ENCODE measurements around the gene PRR15L.

Gene PRR15L

DNA sequence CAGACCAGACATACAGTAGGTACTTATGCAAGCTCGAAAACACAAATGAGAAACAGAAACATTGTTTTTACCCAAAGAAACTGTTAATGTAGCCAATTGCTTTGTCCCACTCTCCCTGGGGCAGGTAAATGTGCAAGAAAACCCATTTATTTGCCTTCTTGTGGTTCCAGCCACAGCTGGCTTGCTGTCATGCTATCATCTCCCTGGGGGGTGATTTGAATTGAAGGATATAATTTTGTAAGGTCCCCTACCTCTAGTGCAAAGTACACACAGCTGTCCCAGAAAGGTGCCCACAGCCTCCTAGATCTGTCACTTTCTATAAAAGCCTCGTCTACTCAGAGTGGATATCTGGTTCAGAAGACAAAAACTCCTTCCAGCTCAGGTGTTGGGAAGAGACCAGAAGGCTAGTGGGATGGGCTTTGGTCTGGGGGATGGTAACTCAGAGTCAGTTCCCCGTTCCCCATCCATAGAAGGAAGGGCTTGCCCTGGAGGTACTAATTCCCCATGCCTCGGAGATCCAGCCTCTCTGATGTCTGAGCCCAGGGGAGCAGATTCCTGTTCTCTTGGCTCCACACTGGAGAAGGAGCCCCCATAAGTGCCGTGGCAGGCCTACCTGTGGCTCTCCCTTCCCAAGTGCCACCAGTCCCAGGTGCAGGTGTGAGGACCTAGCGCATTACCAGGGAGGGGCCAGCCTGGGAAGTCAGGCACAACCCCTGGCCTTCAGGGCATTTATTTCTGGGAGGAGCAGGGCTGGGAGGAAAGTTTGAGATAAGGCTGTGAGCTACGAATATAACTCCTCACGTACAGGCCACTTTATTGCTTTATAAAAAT, 2.4 kb upstream of the PRR15L start:
- DNase-seq (ENCODE audit: low read depth) = no peak

DNA sequence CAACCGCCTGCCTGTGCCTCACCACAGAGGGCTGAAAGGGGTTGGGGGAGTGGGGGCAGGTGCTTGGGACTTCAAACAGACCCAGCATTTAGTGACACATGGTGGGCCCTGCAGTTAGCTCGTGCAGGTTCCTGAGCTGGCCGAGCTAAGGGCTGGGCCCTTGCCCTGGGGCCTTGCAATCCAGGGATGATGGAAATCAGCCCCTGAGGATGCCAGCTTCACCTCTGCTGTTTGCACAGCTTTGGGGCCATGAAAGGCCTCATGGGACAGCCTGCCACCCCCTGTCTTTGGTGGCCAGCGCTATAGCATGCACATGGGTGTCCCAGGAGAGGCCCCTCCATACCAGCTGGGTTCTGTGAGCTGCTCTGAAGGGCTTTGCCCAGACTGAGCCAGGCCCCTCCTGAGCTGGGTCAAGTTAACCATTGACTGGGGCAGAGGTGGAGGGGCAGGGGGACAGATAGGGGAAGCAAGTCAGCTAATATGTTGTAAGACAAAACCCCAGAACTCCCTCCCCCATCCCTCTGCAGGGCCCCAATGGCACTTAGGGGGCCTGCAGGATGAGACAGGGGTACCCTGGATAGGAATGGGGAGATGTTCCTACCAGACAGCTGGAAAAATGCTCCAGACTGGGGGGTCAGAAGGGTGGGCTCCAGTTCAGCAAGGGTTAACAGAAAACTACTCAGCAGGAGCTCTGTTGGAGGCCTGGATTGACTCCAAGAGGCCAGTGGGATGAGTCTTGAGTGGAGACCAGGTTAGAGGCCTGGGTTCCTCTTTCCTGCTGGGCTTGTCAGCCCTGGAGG, 692 bp downstream of the PRR15L start:
- DNase-seq (ENCODE audit: low read depth) = no peak

GRCh38 chr17:47955497-47956461, 1.9 kb downstream of the PRR15L start:
- DNase-seq (ENCODE audit: low read depth) = no peak

DNA sequence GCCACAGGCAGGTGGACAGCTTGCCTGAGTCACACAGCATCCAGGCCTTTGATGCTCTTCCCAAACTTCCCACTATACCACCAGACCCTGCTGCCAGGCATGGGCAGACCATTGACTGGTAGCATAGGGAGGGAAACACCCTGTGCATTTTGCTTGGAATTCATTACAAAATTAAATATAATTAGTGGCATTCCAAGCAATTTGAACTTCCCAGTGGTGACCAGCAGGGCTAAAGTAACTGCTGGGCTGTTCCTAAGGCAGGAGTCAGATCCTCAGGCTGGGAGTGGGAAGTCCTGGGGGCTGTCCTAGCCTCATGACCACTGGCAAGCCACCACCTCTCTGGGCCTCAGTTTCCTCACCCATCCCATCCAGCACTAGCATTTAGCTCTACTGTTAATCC, 3.8 kb downstream of the PRR15L start:
- no peak for DNase-seq (ENCODE audit: low read depth)

DNA sequence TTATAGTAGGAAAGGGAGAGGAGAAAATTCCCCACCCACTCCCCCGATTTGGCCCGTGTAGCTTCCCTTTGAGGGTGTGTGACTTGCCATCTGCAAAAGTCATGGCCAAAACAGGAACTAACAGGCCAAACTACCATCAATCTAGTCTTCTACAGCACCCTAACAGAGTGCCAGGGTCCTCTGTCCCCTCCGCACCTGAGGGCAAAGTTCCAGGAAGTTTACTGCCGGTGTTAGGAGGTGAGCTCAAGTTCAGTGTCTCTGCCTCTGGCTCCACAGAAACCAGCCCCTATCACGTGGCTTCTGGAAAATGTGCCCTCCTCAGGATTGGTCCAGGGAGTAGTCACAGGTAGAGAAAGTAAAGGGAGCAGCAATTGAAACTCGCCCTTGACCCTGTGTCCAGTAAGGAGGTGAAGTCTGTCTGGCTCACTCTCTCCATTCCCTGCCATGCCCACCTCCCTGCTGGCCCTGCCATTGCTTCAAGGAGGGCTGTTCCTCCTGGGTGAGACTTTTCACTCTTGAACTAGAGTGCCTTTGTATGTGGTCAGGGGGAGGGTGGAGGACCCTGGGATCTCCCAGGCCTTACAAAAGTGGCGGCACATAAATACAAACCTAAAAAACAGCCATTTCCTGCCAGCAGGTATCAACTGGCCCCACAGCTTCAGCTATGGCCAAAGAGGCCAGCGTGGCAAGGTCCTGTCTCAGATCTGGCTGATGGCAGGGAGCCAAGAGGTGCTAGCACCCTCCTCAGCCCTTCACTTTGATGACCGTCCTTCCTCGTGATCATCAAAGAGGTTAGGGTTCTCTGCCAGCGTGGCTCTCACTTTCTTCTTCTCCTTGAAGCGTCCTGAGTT, 5.3 kb downstream of the PRR15L start:
- DNase-seq (ENCODE audit: low read depth) = no peak

DNA sequence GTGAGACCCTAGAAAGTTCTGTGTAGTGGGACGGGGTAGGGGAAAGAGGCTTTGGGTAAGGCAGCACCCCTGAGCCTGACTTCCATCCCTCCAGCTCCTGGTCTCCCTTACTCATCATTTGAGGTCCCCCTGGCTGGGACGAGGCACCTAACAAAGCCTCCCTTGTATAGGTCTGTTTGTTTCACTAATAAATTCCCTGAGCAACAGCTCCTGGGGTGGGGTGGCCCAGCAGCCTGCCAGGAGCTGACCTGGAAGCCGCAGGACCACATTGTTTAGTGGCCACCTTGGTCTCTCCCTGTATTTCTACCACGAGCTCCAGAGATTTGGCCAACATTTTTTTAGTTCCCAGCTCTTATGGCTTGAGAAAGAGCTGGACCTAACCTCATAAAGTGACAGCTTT, 7.2 kb downstream of the PRR15L start:
- no peak for DNase-seq (ENCODE audit: low read depth)

- no peak for DNase-seq (ENCODE audit: low read depth)
Observed at GRCh38 chr17:47949946-47950345, 7.7 kb downstream of the PRR15L start.

- DNase-seq (ENCODE audit: low read depth) = peak; percentile 69
Observed at GRCh38 chr17:47949197-47949759, 8.4 kb downstream of the PRR15L start.

DNA sequence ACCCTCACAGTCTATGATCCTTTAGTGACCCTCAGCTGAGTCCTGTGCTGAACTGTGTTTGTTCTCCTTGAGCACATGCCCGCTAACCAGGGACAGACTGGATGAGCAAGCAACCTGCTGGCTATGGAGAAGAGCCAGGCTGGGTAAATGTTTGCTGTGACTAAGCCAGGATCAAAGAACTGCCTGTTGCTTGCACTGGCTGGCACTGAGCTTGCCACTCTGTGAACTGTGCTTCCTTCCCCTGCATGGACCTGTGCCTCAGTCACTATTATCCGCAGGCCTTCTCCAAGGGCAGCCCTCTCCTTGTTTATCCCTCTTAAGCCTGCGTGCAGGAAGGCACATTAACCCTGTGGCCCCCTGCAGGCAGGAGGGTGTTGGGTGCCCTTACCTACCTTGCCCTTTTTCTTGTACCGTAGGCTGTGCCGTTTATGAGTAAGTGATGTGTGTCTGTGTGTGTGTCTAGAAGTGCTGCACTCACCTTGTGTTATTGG, 8.9 kb downstream of the PRR15L start:
- no peak for DNase-seq (ENCODE audit: low read depth)

GRCh38 chr17:47946929-47947397, 10.7 kb downstream of the PRR15L start:
- peak; percentile 70 for DNase-seq (ENCODE audit: low read depth)

DNA sequence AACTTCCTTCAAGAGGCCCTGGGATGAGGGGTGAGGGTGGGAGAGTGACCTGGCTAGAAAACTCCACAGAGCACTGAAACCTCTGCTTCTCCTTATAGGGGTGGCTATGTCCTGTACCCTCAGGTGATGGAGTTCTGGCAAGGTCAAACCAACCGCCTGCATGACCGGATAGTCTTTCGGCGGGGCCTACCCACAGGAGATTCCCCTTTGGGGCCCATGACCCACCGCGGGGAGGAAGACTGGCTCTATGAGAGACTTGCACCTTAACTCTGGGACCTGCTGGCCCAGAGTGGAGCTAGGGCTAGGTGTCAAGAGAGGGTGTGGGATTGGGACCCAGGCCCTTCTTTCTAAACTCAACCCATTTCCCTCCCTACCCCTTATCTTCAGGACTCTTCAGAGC, 11.2 kb downstream of the PRR15L start:
- no peak for DNase-seq (ENCODE audit: low read depth)

- no peak for DNase-seq (ENCODE audit: low read depth)
Observed at GRCh38 chr17:47945529-47946508, 11.9 kb downstream of the PRR15L start.

GRCh38 chr17:47945080-47945479, 12.6 kb downstream of the PRR15L start:
- no peak for DNase-seq (ENCODE audit: low read depth)

- no peak for DNase-seq (ENCODE audit: low read depth)
Observed at GRCh38 chr17:47942568-47942967, 15.1 kb downstream of the PRR15L start.

- no peak for DNase-seq (ENCODE audit: low read depth)
Observed at GRCh38 chr17:47942096-47942510, 15.6 kb downstream of the PRR15L start.

DNA sequence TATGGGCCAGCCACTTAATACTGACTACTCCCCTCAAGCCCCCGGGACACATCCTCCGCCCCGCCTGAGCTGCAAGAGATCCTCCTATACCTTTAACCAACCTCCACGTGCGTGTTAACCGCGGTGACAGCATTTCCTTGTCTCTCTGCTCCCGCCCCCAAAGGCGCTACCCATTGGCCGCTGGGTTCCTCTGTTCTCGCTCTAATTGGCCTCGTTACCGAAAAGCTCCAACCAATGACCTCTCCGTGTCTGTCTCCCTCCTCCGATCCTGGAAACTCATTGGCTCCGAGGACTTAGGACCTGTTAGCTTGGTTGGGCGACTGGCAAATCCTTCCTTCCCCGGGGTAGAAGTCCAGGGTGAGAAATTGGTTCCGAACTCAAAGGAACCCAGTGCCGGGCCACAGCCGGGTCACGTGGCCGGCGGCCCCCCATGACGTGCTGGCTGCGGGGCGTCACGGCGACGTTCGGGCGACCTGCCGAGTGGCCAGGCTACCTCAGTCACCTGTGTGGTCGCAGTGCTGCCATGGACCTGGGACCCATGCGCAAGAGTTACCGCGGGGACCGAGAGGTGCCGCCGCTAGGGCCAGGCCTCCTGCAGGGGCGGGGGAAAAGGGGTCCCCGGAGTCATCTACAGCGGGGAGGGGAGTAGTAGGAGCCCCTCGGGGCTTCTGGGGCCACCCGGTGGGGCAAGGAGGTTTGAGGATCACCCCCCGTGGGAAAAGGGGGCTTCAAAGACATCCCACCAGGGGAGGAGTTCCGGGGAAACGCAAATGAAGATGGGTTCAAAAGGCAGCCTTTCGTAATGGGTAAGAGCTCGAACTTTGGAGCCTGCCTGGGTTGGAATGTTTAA, 16.2 kb downstream of the PRR15L start, which contains the start of gene PNPO:
PNPO (plus strand) TSS at position 326 of the 850 bp plus-strand sequence; CDS start at position 431, 105 bp downstream.
- peak; percentile 98 for DNase-seq (ENCODE audit: low read depth)

DNA sequence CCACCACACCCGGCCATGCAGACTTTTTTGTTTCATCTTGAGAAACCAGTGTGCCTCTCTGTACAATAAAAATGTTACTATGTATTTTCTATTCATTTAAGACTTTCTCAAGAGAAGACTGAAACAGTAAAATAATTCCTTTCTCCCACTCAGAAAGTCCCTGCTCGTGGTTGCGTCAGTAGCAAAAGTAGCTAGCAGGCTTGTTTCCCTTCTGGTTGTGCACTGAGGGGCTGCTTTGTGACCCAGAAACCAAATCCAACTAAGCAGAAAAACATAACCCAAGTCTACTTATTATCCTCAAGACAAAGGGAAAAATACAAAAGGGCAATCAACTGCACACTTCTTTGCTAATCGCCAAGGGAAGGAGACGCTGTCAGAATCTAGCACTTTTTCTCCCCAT, 19.7 kb downstream of the PRR15L start:
- DNase-seq (ENCODE audit: low read depth) = no peak

DNA sequence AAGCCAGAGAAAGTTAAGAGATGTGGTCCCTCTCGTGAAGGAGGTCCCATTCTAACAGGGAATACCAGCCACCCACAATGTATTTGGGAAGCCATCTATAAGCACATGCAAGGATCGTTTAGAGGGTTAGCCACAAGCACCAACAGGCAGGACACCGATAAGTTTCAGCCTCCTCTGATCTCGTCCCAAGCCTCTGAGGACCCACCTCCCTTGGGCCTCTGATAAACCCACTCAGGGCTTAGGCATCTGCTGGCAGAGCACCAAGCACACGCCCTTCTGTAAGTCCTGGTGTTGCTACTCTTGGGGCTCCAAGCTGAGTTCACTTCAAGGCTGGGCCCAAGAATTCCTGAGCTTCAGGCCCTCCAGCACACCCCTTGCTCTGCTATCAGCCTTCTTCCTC, 21.7 kb downstream of the PRR15L start:
- peak; percentile 22 for DNase-seq (ENCODE audit: low read depth)
